Caki2 (cell line): ENCODE measurements around the gene KATNBL1. TPM values are rescaled to one million over a fixed set of nuclear protein-coding genes. Genes with fewer than 3 reads are reported as not detected.
A peak's percentile ranks its signal among the peaks of the same experiment; 100 is the strongest.

ENCODE experiments used
- DNase-seq: peaks from one replicate; pipeline ENCODE4 v3.0.0-alpha.2; 2015; ENCODE audit warnings: low read depth
- in situ Hi-C: cut with HindIII; loops from 2 replicates; pipeline ENCODE4 v1.10.0; 2016; ENCODE audit warnings: low sequenced_read_pairs, low pct_unique_long_range_greater_than_20kb, mixed read lengths
- total RNA-seq: library from RNA; depleted of rRNA; stranded (reverse); fragments of >200 nt; shearing (Covaris generic); gene quantifications from 2 replicates; pipeline ENCODE4 v1.2.3, GENCODE V29; 2014; ENCODE audit warnings: low replicate concordance; rRNA removed

KATNBL1 gene, protein sequence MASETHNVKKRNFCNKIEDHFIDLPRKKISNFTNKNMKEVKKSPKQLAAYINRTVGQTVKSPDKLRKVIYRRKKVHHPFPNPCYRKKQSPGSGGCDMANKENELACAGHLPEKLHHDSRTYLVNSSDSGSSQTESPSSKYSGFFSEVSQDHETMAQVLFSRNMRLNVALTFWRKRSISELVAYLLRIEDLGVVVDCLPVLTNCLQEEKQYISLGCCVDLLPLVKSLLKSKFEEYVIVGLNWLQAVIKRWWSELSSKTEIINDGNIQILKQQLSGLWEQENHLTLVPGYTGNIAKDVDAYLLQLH
- 23.1 and 29.0 TPM in 2 replicates for total RNA-seq

DNA sequence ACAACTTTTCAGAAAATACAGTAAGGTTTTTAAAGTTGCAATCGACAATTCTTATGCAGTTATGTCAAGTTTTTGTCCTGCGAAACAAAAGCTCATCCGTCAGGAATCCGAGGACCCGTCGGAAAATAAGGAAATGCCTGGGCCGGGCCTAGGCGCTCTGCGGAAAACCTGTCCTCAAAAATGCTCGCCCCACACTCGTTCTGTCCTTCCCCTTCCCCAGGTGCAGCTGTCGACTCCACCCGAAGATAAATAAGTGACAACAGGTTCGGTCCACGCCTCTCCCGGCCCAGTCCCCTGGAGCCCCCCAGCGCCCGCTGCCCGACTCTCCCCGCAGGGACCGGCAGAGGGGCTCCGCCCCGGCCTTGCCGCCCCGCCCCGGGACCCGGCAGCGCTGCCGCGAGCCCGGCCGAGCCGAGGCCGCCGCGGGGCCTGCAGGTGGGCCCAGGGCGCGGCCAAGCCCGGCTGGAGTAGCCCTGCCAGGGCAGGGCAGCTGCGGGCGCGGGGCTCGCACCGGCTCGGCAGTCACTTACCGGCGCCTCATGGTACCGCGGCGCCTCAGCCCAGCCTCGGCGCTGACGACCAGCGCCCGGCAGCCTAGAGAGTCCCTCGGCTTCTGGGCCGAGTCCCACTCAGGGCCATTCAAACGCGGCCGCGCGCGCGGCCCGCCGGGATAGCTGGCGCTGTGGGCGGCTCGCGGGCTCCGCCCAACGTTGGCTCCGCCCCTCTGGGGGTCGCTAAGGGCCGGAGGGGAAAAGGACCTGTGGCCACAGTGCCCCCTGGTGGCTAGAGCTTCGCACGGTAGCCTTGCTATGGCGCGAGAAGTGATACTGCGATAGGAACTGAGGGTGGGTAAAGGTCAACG is at the start of gene KATNBL1:
TSS of gene KATNBL1 (minus strand) at position 676 of the 862 bp plus-strand sequence. CDS start 46,420 bp downstream, outside the sequence.
- in situ Hi-C loops, result no loop called here
- peak; percentile 92 for DNase-seq

DNA sequence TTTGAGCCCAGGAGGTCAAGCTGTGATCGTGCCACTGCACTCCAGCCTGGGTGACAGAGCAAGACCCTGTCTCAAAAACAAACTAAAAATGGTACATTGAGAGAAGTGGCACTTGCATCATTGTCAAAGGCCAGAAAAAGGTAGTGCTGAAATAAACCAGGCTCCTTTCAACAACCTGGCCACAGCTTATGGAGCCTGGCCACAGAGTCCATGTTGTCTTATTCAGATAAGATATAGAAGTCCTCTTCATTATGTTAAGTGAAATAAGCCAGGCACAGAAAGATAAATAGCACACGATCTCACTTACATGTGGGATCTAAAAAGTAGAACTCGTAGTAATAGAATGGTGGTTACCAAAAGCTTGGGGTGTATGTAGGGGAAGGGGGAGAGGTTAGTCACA is 49.7 kb upstream of the KATNBL1 start:
- no peak for DNase-seq
- in situ Hi-C loops, result no loop called here

DNA sequence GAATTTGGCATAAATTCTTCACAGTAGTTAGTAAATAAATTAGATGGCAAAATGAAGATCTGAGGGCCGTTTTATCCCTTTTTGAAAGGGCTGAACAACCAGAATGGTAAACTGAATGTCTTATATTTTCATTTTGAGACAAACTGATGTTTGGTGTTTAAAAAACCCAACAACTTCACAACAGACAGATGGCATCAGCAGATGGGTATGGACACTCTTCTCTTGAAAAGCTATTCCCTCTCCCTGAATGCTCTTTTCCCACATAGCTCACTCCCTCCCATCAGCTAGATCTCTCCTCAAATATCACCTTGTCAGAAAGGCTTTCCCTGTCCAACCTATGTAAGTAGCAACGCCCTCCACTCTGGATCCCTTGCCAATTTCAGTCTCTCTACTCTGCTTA is 48.3 kb upstream of the KATNBL1 start:
- in situ Hi-C loops, result no loop called here
- DNase-seq, result no peak

DNA sequence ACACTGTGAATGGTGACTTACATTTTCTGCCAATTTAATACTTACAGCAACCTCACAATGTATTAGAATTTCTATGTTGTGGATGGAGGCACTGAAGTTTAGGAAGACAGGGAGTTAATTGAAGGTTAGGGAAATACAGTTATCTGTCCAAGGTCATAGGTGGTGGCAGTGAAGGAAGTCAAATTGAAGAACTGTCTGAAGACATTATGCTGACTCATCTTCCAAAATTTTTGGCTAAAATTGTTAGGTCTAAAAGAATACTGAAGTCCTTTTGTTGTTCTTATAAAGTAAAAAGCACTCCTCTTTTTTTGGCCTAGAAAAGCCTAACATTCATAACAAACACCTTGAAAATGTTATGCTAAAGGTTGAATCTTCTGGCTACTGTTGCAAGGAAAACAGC is 42.6 kb upstream of the KATNBL1 start:
- in situ Hi-C loops, result no loop called here
- no peak for DNase-seq

DNA sequence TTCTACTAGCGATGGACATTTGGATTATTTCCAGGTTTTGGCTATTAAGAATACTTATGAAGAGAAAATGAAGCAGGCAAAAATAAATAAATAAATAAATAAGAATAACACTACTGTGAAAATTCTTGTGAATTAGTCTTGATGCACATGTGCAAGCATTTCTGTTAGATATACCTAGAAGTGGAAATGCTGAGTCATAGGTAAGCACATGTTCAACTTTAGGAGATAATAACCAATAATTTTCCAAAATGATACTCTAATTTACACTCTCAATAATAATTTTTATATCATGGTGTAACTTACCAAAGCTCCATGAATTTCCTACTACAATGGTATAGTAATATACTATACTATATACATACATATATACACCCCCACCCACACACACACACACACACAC is 38.3 kb upstream of the KATNBL1 start:
- in situ Hi-C loops, result no loop called here
- no peak for DNase-seq

DNA sequence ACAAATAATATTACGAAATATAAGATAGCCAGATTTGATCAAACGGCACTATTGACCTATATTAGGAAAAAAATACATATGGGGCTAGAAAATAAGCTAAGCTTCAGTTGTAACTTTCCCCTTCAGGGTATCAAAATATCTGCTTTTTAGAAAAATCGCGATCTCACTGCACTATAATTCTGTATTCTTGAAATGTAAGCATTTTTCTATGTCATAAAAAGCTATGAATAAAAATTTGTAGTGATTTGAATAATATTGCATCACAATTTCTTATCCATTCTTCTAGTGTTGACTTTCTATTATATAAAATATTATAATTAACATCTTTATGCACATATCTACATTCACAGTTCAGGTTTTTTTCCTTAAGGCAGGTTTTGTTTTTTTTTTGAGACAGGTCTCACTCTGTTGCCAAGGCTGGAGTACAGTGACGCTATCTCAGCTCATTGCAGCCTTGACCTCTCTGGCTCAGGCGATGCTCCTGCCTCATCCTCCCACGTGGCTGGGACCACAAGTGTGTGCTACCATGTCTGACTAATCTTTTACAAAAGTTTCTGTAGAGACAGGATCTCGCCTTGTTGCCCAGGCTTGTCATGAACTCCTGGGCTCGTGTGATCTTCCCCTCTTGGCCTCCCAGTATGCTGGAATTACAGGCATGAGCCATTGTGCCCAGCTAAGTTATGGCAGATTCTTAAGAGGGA is 36.5 kb upstream of the KATNBL1 start:
- no peak for DNase-seq
- in situ Hi-C loops, result no loop called here

DNA sequence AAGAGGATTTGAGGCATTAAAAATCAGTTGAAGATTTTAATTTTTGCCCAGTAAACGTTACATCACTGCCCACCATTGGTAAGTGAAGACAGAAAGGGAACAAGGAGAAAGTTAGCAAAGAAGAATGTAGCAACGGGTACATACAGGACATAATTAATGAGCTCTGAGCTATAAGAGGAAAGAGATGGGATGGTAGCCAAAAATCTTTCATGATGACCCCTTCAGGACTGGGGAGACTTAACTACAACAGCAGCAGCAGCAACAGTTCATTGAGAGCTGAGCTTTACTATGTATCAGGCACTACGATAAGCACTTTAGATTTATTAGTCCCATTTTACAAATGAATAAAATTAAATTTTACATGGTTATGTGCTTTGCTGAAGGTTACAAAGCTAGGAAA is 33.3 kb upstream of the KATNBL1 start:
- no peak for DNase-seq
- in situ Hi-C loops, result no loop called here

DNA sequence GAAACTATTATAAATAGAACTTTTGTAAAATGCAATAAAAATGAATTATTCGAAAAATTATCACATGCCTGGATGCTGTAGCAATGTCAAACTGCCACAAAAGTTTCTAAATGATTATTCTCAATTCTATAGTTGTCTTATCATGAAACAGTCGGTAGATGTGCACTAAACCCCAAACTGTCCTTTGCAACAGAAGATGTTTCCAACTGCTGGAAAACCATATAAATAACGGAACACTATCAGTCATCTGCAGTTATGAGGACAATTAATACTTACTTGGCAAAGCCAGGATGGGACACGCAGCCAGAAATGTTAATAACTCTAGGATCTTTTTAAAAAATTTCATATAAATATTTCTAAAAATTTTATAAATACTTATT is 32.4 kb upstream of the KATNBL1 start:
- DNase-seq, result no peak
- in situ Hi-C loops, result no loop called here

DNA sequence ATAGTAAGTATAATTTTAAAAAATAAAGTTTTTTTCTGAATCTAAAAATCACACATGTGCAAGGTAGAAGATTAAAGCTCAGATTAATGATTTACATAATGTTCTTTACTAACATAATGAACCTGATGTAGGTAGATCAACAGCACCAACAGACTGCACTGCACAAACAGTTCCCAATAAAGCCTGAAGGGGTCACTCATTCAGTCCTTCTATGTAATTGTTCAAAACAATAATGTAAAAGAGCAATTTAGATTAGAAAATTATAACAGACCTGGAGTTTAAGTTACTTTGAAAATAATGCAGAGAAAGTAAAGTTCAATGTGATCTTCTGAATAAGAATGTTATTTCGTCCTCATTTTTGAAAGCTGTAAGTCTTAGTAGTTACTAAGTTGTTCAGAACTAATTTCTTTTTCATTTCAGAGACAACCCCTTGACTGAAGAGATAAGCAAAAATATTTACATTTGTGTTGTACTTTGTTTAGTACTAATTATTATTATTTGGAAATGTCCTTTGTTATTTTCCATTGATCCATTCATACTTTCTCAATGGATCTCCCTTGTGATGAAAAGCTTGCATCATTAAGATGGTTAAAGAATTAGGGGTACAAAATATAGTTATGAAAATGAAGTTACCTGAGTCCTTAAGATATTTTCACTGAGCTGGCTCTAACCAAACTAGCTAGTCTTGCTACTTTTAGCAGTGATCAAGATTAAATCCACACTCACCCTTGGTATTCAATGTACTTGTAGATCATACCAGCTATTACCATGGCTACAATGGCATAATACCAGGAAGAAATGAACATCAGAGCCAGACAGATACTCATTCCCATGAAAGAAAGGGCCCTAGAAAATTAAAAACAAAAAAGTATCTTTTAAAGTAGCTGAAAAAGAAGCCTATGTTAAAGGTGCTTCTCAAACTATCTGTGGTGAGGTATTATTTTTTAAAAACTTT is 31.8 kb upstream of the KATNBL1 start:
- in situ Hi-C loops, result no loop called here
- DNase-seq, result peak; percentile 10

DNA sequence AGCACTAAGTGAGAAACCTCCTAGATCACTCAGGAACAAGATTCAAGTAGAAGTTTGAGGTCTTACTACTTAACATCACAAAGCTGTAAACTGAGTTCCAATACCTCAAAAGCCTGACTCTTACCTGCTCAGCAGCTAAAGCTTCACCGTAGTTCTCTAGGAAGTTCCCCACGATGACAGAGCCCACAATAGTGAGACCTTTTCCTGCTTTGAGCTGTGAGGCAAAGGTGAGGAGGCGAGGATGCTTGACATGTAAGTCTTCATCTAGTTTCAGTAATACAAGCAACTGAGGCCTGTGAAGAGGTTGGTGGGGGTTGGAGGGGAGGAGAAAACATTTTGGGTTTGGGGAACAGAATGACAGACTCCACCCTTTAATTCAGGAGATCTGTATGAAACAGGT is 30.6 kb upstream of the KATNBL1 start:
- no peak for DNase-seq
- in situ Hi-C loops, result no loop called here

DNA sequence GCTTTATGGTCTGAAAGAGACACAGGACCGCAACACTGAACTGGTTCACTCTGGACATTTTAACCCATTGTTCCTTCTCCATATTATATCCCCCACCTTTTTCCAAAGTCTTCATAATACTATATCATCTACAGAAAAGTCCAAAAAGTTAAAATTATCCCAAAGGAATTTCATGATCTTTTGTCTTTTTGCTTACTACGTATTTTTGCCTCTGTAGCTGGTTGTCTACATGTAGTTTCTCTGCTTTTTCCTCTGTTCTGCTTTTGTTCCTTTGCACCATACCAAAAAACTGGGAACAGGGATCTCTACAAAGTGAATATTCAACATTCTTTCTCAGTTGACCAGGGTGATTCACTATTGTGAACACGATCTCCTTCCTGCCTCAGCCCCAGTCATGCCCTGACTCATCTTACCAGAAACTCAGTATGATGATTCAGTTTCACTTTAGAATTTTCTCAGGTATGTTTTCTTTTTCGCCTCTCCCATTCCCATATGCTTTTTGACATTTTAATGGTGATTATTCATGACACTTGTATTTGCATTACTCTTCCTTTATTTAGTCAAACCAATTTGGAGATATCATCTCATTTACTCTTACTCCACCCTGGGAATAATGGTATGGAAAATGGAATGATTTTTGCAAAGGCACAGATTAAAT is 29.4 kb upstream of the KATNBL1 start:
- DNase-seq, result peak; percentile 52
- in situ Hi-C loops, result no loop called here

DNA sequence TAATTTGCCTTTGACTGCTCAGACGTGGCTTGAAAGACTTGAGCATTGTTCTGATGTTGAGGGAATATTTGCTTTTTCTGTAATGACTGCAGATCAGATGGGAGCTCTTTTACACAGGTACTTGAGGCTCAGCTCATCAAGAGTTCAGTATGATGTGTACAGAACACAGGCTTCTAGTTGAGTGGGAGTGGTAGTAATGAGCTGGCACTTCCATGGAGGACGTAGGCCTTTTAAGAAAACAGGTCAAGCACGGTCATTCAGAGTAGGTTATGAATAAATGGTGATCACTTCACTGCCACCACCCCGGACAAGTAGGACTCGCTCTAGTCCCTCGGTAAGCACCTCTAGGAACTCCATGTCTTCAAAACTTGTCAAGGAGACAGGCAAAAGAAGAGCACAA is 23.7 kb upstream of the KATNBL1 start:
- in situ Hi-C loops, result no loop called here

DNA sequence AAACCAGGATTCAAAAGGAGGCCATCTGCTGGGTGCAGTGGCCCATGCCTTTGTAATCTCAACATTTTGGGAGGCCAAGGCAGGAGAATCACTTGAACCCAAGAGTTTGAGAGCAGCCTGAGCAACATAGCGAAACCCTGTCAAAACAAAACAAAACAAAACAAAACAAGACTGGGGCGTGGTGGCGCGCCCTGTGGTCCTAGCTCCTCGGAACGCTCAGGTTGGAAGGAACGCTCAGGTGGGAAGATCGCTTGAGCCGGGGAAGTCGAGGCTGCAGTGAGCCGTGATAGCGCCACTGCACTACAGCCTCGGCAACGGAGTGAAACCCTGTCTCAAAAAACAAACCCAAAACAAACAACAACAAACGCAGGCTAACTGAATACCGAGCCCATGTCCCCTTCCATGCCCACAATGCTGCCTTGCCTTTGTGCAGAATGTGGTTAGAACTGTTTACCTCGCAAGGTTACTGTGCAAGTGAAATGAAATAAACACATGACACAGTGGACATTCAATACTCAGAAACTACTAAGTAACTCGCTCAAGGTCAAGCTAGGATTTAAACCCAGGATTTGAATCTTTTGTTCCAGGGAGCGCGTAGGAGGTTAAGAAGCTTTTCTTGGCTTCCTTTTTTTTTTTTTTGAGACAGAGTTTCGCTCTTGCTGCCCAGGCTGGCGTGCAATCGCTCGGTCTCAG is 14.2 kb upstream of the KATNBL1 start:
- in situ Hi-C loops, result no loop called here
- no peak for DNase-seq

More for the DNA sequence above, 23.7 kb upstream of the KATNBL1 start:
- DNase-seq, result no peak

DNA sequence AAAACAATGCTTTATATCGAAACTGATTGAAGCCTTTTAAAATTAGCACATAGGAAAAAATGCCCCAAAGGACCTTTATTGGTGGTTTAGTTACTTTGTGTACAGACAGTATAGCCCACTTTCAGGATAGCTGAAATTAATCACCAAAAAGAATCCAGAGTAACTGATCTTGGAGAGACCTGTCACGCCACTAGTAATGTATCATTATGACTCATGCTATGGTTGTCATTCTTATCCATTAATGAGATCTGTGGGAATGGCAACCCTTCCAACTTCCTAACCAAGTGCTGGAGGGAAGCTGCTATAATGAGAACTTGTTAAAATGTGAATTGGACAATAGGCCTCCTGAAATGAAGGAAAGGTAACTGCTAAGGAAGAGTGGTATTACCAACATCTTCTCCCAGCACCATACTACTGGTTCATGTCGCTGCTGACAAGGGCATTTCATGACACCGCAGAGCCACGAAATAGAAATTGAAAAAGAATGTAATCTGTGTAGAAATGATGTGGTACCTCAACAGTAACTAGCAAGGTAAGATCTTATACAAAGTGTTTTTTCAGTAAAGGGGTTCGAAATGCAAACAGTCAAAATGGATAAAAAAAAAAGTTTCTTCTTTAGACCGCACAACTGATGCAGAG is 7.8 kb upstream of the KATNBL1 start:
- in situ Hi-C loops, result no loop called here
- peak; percentile 42 for DNase-seq

DNA sequence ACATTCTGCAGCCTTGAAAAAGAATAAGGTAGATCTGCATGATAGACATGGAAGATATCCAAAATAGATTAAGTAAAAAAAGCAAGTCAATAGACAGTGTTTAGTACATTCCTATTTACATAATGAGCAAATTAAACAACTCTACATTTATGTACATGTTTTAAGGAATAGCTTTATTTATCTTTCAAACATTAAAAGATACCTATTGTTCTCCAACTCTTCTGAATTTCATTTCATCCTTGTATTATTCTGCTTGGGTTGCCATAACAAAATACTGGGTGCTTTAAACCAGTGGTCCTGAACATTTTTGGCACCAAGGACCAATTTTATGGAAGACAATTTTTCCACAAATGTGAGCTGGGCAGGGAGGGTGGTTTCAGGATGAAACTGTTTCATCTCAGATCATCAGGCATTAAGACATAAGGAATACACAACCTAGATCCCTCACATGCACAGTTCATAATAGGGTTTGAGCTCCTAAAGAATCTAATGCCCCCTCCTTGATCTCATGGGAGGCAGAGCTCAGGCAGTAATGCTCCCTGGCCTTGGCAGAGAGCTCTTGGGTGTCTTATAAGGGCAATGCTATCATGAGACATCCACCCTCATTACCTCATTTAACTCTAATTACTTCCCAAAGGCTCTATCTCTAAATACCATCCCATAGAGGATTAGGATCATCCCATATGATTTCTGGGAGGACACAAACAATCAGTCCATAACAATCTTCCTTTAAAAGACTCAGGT is 6.8 kb upstream of the KATNBL1 start:
- in situ Hi-C loops, result no loop called here
- no peak for DNase-seq

DNA sequence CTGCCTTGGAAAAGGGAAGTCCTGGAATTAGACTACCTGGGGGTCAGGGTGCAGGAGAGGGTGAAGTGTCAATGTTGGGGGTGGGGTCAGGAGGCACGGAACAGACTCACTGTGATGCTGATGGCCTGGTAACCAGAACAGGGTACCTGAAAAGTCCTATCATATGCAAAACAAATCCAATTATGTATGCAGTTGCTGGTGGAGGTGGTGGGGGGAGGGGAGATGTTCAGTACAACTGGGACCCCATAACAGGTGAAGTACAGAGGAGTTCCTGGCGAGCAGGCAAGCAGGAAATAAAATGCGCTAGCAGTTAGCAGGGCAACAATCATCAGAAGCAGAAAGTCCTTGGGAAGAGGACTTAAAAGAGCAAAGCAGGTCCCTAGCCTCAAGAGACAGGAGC is 4.2 kb upstream of the KATNBL1 start:
- no peak for DNase-seq
- in situ Hi-C loops, result no loop called here
